OCI-LY7 (cell line): ENCODE measurements around the gene RNF152.

ENCODE experiments used
- EZH2phosphoT487 ChIP-seq: fragments of 200-600 bp; sonication (generic); IDR thresholded peaks from 2 replicates; pipeline ENCODE4 v1.6.1; 2018; ENCODE audit warnings: low read depth, borderline replicate concordance, mild to moderate bottlenecking, mixed run types, antibody characterized with exemption, low read length, moderate library complexity, mixed read lengths
- TF ChIP-seq, protein P1 (sequence below): fragments of 200-600 bp; sonication (generic); conservative IDR thresholded peaks from 2 replicates; pipeline ENCODE4 v1.5.1; 2014; ENCODE audit warnings: mild to moderate bottlenecking, antibody characterized with exemption, low read length, moderate library complexity, mixed read lengths

- no peak for TF ChIP-seq EZH2phosphoT487
- TF ChIP-seq, protein P1, sequence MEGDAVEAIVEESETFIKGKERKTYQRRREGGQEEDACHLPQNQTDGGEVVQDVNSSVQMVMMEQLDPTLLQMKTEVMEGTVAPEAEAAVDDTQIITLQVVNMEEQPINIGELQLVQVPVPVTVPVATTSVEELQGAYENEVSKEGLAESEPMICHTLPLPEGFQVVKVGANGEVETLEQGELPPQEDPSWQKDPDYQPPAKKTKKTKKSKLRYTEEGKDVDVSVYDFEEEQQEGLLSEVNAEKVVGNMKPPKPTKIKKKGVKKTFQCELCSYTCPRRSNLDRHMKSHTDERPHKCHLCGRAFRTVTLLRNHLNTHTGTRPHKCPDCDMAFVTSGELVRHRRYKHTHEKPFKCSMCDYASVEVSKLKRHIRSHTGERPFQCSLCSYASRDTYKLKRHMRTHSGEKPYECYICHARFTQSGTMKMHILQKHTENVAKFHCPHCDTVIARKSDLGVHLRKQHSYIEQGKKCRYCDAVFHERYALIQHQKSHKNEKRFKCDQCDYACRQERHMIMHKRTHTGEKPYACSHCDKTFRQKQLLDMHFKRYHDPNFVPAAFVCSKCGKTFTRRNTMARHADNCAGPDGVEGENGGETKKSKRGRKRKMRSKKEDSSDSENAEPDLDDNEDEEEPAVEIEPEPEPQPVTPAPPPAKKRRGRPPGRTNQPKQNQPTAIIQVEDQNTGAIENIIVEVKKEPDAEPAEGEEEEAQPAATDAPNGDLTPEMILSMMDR: no peak
Measured at GRCh38 chr18:61785588-61785987, 107.2 kb downstream of the RNF152 start.
